Endodermal cell (in vitro differentiated cells): ENCODE measurements around the gene TEKT4. TPM values are rescaled to one million over a fixed set of nuclear protein-coding genes. Genes with fewer than 3 reads are reported as not detected.

Experiments
- DNase-seq: peaks from one replicate; pipeline ENCODE4 v3.0.0-alpha.2; 2017
- H3K27ac ChIP-seq: 2 replicates; pipeline ENCODE4 v1.5.1; 2013; ENCODE audit warnings: mild to moderate bottlenecking, low read depth, low read length, moderate library complexity
- H3K27me3 ChIP-seq: 2 replicates; pipeline ENCODE4 v1.6.1; 2013; ENCODE audit warnings: mild to moderate bottlenecking, low read length, moderate library complexity; ENCODE audit not compliant: insufficient read depth, control insufficient read depth, poor library complexity, severe bottlenecking
- H3K36me3 ChIP-seq: 2 replicates; pipeline ENCODE4 v1.7.0; 2013; ENCODE audit warnings: mild to moderate bottlenecking, low read length, moderate library complexity; ENCODE audit not compliant: control insufficient read depth, insufficient read depth
- H3K4me1 ChIP-seq: one replicate; pipeline ENCODE4 v1.7.0; 2013; ENCODE audit warnings: low read length; ENCODE audit not compliant: control insufficient read depth, insufficient read depth
- H3K4me3 ChIP-seq: 2 replicates; pipeline ENCODE4 v1.5.1; 2013; ENCODE audit warnings: mild to moderate bottlenecking, low read length, moderate library complexity
- H3K9ac ChIP-seq: 2 replicates; pipeline ENCODE4 v1.6.1; 2013; ENCODE audit warnings: mild to moderate bottlenecking, low read length, moderate library complexity; ENCODE audit not compliant: poor library complexity, severe bottlenecking; ENCODE audit errors: extremely low read depth
- H3K9me3 ChIP-seq: 2 replicates; pipeline ENCODE4 v1.6.1; 2013; ENCODE audit warnings: mild to moderate bottlenecking, low read length, moderate library complexity; ENCODE audit not compliant: control insufficient read depth
- H3K27ac Mint-ChIP-seq: 2 replicates; pipeline ENCODE4 v1.8.0; 2020; ENCODE audit warnings: mixed read lengths
- H3K27me3 Mint-ChIP-seq: 2 replicates; pipeline ENCODE4 v1.8.0; 2021; ENCODE audit warnings: mild to moderate bottlenecking, mixed read lengths; ENCODE audit not compliant: insufficient read depth
- H3K36me3 Mint-ChIP-seq: 2 replicates; pipeline ENCODE4 v1.8.0; 2020; ENCODE audit warnings: low read depth, mixed read lengths
- H3K4me1 Mint-ChIP-seq: 2 replicates; pipeline ENCODE4 v1.8.0; 2020; ENCODE audit warnings: mixed read lengths
- H3K4me3 Mint-ChIP-seq: 2 replicates; pipeline ENCODE4 v1.8.0; 2020; ENCODE audit warnings: mild to moderate bottlenecking, moderate library complexity, mixed read lengths
- H3K9me3 Mint-ChIP-seq: 2 replicates; pipeline ENCODE4 v1.8.0; 2020; ENCODE audit warnings: mild to moderate bottlenecking, mixed read lengths
- CTCF ChIP-seq: fragments of 200-600 bp; sonication (generic); conservative IDR thresholded peaks from 2 replicates; pipeline ENCODE4 v1.5.0; 2021; ENCODE audit warnings: antibody characterized with exemption, mild to moderate bottlenecking
- WGBS, 2 experiments: methylation state at CpG; one replicate each; pipeline versions ENCODE4 v1.1.5 to v1.1.7; 2013; ENCODE audit warnings: missing lambda C conversion rate in 2 of 2, mixed read lengths in 1 of 2; ENCODE audit not compliant: insufficient coverage in 1 of 2, insufficient read length in 1 of 2; 5-methylcytosine and 5-hydroxymethylcytosine counted together
- total RNA-seq, 2 donors: library from RNA; stranded (reverse); fragmentation: NEBNext Ultra II Directional in 1 of 2; extraction: Animal tissue kit (Norgen Biotek cat#: 25700) in 1 of 2; gene quantifications; 2 replicates in 1 of 2; 3 replicates in 1 of 2; pipeline ENCODE4 v1.2.1, GENCODE V29; 2021

The TEKT4 gene
- total RNA-seq, 2 donors from 2014 or later: not detected

GRCh38 chr2:94872088-94872618 is 923 bp downstream of the TEKT4 start:
- Mint-ChIP-seq H3K9me3 (peaks cover 8% of the 10 kb centered on the region), H3K27ac (no peak overlapping the region), H3K4me3 (no peak overlapping the region), H3K36me3 (no peaks in the 10 kb centered on the region), H3K27me3 (peaks cover 36% of the 10 kb centered on the region), H3K4me1 (no peaks in the 10 kb centered on the region)
- Histone ChIP-seq H3K4me3 (no peak overlapping the region), H3K9me3 (no peaks in the 10 kb centered on the region), H3K4me1 (no peaks in the 10 kb centered on the region), H3K27me3 (peaks cover 22% of the 10 kb centered on the region), H3K27ac (no peak overlapping the region), H3K9ac (no peak overlapping the region), H3K36me3 (no peaks in the 10 kb centered on the region)
- 72 to 78% methylated on average over 6 to 10 of the region's 10 CpGs for WGBS, 2 experiments
- no peak for TF ChIP-seq CTCF
- DNase-seq: no peak

GRCh38 chr2:94872676-94873361 is 1.6 kb downstream of the TEKT4 start:
- Mint-ChIP-seq H3K27ac (no peak overlapping the region), H3K4me1 (no peaks in the 10 kb centered on the region), H3K9me3 (peaks cover 8% of the 10 kb centered on the region), H3K4me3 (no peak overlapping the region), H3K27me3 (peaks cover 33% of the 10 kb centered on the region), H3K36me3 (no peaks in the 10 kb centered on the region)
- Histone ChIP-seq H3K9ac (no peak overlapping the region), H3K27ac (no peak overlapping the region), H3K9me3 (no peaks in the 10 kb centered on the region), H3K27me3 (peaks cover 22% of the 10 kb centered on the region), H3K4me3 (no peak overlapping the region), H3K4me1 (no peaks in the 10 kb centered on the region), H3K36me3 (no peaks in the 10 kb centered on the region)
- DNase-seq: no peak
- TF ChIP-seq CTCF: no peak
- WGBS, 2 experiments: 77 to 86% methylated on average over 6 to 12 of the region's 12 CpGs

GRCh38 chr2:94873362-94874276 is 2.4 kb downstream of the TEKT4 start:
- 74 to 88% methylated on average over 10 to 28 of the region's 28 CpGs for WGBS, 2 experiments
- no peak for DNase-seq
- peaks cover 33% of the 10 kb centered on the region for H3K27me3 Mint-ChIP-seq
- peaks cover 8% of the 10 kb centered on the region for H3K9me3 Mint-ChIP-seq
- no peaks in the 10 kb centered on the region for H3K36me3 Mint-ChIP-seq
- no peak overlapping the region for H3K4me3 Mint-ChIP-seq
- H3K36me3 ChIP-seq: no peaks in the 10 kb centered on the region
- H3K4me1 ChIP-seq: no peaks in the 10 kb centered on the region
- no peak overlapping the region for H3K9ac ChIP-seq
- no peak overlapping the region for H3K27ac ChIP-seq
- H3K27me3 ChIP-seq: peaks cover 22% of the 10 kb centered on the region
- no peak overlapping the region for H3K4me3 ChIP-seq
- no peak for TF ChIP-seq CTCF
- H3K4me1 Mint-ChIP-seq: no peaks in the 10 kb centered on the region
- H3K9me3 ChIP-seq: no peaks in the 10 kb centered on the region
- no peak overlapping the region for H3K27ac Mint-ChIP-seq
